B cell (primary cell): ENCODE results near the gene UBE2J1. TPM values are rescaled to one million over a fixed set of nuclear protein-coding genes. Genes with fewer than 3 reads are reported as not detected.

ENCODE experiments used
- ATAC-seq: fragments of 200-7000 bp; cut with Tn5 transposase; one replicate; pipeline ENCODE4 v1.10.0; 2021; ENCODE audit warnings: low read depth, mild to moderate bottlenecking, moderate number of reproducible peaks, moderate library complexity
- CTCF ChIA-PET: fragments of 350-600 bp; sonication (Branson Sonifier 250); formaldehyde crosslinking; loops from one replicate; lab custom pipeline; 2021; ENCODE audit warnings: antibody characterized with exemption, inconsistent platforms; lab: Charles Lee
- POLR2A ChIA-PET: fragments of 350-600 bp; sonication (Branson Sonifier 250); formaldehyde crosslinking; loops from one replicate; lab custom pipeline; 2021; ENCODE audit warnings: antibody characterized with exemption; lab: Charles Lee
- DNase-seq: peaks from one replicate; pipeline ENCODE4 v3.0.0; 2013
- H2AFZ ChIP-seq: 2 replicates; pipeline ENCODE4 v1.6.1; 2012; ENCODE audit warnings: mild to moderate bottlenecking, low read depth, low read length; ENCODE audit not compliant: insufficient read depth, poor library complexity, severe bottlenecking
- H3K27ac ChIP-seq, 2 donors: 1 replicate in 1 of 2; 2 replicates in 1 of 2; pipeline ENCODE4 v1.5.1; 2012 to 2013; ENCODE audit warnings: low read length in 2 of 2, mild to moderate bottlenecking in 2 of 2, moderate library complexity in 1 of 2
- H3K27me3 ChIP-seq, 4 experiments: fragments of 200-600 bp in 1 of 4; sonication (generic) in 1 of 4; replicated peaks in 1 of 4; 1 replicate in 2 of 4; 2 replicates in 2 of 4; pipeline versions ENCODE4 v1.6.1 to v1.7.0; 2013 to 2016; ENCODE audit warnings: low read length in 3 of 4, mild to moderate bottlenecking in 2 of 4, mixed read lengths in 1 of 4, moderate library complexity in 1 of 4; ENCODE audit not compliant: insufficient read depth in 4 of 4, control insufficient read depth in 3 of 4; ENCODE audit errors: control extremely low read depth in 1 of 4
- H3K36me3 ChIP-seq, 2 experiments: replicated peaks in 1 of 2; 1 replicate in 1 of 2; 2 replicates in 1 of 2; pipeline versions ENCODE4 v1.6.1 to v1.7.1; 2013; ENCODE audit warnings: low read length in 1 of 2; ENCODE audit not compliant: insufficient read depth in 2 of 2, control insufficient read depth in 1 of 2; ENCODE audit errors: control extremely low read depth in 1 of 2, extremely low read depth in 1 of 2
- H3K4me1 ChIP-seq, 2 donors: fragments of 200-600 bp in 1 of 2; sonication (generic) in 1 of 2; 1 replicate in 1 of 2; 2 replicates in 1 of 2; pipeline versions ENCODE4 v1.5.1 to v1.6.1; 2013 to 2017; ENCODE audit warnings: low read length in 2 of 2; ENCODE audit not compliant: control insufficient read depth in 2 of 2, insufficient read depth in 2 of 2
- H3K4me2 ChIP-seq: replicated peaks from 2 replicates; pipeline ENCODE3; 2012; ENCODE audit warnings: mild to moderate bottlenecking, low read depth, low read length; ENCODE audit not compliant: poor library complexity, severe bottlenecking
- H3K4me3 ChIP-seq, 5 experiments: fragments of 200-600 bp in 1 of 5; sonication (generic) in 1 of 5; 1 replicate in 3 of 5; 2 replicates in 2 of 5; pipeline versions ENCODE4 v1.5.1 to v1.7.0; 2011 to 2016; ENCODE audit warnings: low read length in 4 of 5, mild to moderate bottlenecking in 4 of 5, low read depth in 2 of 5, control low read depth in 1 of 5, moderate library complexity in 1 of 5; ENCODE audit not compliant: insufficient read depth in 1 of 5; ENCODE audit errors: control extremely low read depth in 1 of 5, extremely low read depth in 1 of 5
- H3K79me2 ChIP-seq: fragments of 200-600 bp; sonication (generic); one replicate; pipeline ENCODE4 v1.6.0; 2016; ENCODE audit warnings: low read length; ENCODE audit not compliant: control insufficient read depth, insufficient read depth
- H3K9ac ChIP-seq: fragments of 200-600 bp; sonication (generic); 2 replicates; pipeline ENCODE4 v1.6.1; 2017; ENCODE audit warnings: mild to moderate bottlenecking, low read length, moderate library complexity
- H3K9me3 ChIP-seq, 3 donors: one replicate each; pipeline versions ENCODE4 v1.6.1 to v1.7.1; 2013; ENCODE audit warnings: low read length in 2 of 3; ENCODE audit not compliant: control insufficient read depth in 2 of 3, insufficient read depth in 1 of 3; ENCODE audit errors: control extremely low read depth in 1 of 3
- H4K20me1 ChIP-seq: 2 replicates; pipeline ENCODE4 v1.6.0; 2012; ENCODE audit warnings: mild to moderate bottlenecking, low read length; ENCODE audit not compliant: insufficient read depth, control insufficient read depth, poor library complexity, severe bottlenecking
- H3K27ac Mint-ChIP-seq: one replicate; pipeline ENCODE4 v1.8.0; 2021; ENCODE audit warnings: mixed read lengths
- H3K27me3 Mint-ChIP-seq: one replicate; pipeline ENCODE4 v1.8.0; 2021; ENCODE audit warnings: mixed read lengths
- H3K4me1 Mint-ChIP-seq: one replicate; pipeline ENCODE4 v1.8.0; 2021; ENCODE audit warnings: mixed read lengths
- H3K4me3 Mint-ChIP-seq: one replicate; pipeline ENCODE4 v1.8.0; 2021; ENCODE audit warnings: mixed read lengths
- H3K9me3 Mint-ChIP-seq: one replicate; pipeline ENCODE4 v1.8.0; 2022; ENCODE audit warnings: mixed read lengths; ENCODE audit not compliant: insufficient read depth
- EZH2 ChIP-seq: IDR thresholded peaks from 2 replicates; pipeline ENCODE4 v1.6.1; 2012; ENCODE audit warnings: borderline replicate concordance, low read depth, mild to moderate bottlenecking, moderate library complexity, low read length; ENCODE audit not compliant: insufficient read depth, poor library complexity, severe bottlenecking
- WGBS: methylation state at CpG from one replicate; pipeline ENCODE4 v1.1.5; 2013; ENCODE audit warnings: missing lambda C conversion rate; ENCODE audit not compliant: insufficient coverage; 5-methylcytosine and 5-hydroxymethylcytosine counted together
- intact Hi-C: fragments of 100-400 bp; cut with micrococcal nuclease; formaldehyde crosslinking; loops from one replicate; pipeline ENCODE4 v1.10.0; 2022
- polyA plus RNA-seq: library from polyadenylated mRNA; depleted of rRNA; stranded (reverse); fragments of >200 nt; gene quantifications from 2 replicates; pipeline ENCODE4 v1.2.3, GENCODE V29; 2012
- total RNA-seq, 2 donors: library from RNA; stranded (reverse); fragments of 120-200 nt in 1 of 2; gene quantifications; 1 replicate in 1 of 2; 2 replicates in 1 of 2; pipeline versions ENCODE4 v1.2.3 to v1.2.4, GENCODE V29; 2013 to 2022
- TF ChIP-seq, protein P1 (sequence below): fragments of 200-600 bp; IDR thresholded peaks from one replicate; pipeline ENCODE4 v1.8.0; 2022; ENCODE audit warnings: antibody characterized with exemption, mild to moderate bottlenecking

The UBE2J1 gene
- total and polyA plus RNA-seq, 2 donors (not counting 1 experiment from before 2014, with no cell fraction given), result 31.1 to 55.6 TPM

DNA sequence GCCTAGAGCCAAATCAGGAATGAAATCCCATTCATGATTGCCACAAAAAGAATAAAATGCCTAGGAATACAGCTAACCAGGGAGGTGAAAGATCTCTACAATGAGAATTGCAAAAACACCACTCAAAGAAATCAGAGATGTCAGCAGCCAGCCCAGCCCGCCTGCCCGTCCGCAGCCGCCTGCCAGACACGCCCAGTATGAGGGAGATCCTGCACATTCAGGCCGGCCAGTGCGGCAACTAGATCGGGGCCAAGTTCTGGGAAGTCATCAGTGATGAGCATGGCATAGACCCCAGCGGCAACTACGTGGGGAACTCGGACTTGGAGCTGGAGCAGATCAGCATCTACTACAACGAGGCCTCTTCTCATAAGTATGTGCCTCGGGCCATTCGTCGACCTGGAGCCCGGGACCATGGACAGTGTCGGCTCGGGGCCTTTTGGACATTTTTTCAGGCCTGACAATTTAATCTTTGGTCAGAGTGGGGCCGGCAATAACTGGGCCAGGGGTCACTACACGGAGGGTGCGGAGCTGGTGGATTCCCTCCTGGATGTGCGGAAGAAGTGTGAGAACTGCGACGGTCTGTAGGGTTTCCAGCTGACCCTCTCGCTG is 50.8 kb downstream of the UBE2J1 start:
- TF ChIP-seq, protein P1, sequence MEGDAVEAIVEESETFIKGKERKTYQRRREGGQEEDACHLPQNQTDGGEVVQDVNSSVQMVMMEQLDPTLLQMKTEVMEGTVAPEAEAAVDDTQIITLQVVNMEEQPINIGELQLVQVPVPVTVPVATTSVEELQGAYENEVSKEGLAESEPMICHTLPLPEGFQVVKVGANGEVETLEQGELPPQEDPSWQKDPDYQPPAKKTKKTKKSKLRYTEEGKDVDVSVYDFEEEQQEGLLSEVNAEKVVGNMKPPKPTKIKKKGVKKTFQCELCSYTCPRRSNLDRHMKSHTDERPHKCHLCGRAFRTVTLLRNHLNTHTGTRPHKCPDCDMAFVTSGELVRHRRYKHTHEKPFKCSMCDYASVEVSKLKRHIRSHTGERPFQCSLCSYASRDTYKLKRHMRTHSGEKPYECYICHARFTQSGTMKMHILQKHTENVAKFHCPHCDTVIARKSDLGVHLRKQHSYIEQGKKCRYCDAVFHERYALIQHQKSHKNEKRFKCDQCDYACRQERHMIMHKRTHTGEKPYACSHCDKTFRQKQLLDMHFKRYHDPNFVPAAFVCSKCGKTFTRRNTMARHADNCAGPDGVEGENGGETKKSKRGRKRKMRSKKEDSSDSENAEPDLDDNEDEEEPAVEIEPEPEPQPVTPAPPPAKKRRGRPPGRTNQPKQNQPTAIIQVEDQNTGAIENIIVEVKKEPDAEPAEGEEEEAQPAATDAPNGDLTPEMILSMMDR, result no peak
- no peak for TF ChIP-seq EZH2
- no peak for ATAC-seq
- CTCF ChIA-PET, result no interaction called here
- Histone ChIP-seq H3K4me2 (no peak overlapping the region), H3K4me3 (no peak overlapping the region), H3K27ac (no peak overlapping the region), H3K27me3 (no peaks in the 10 kb centered on the region), H3K9me3 (no peaks in the 10 kb centered on the region), H3K4me1 (peaks cover 7 to 12% of the 10 kb centered on the region in 2 donors), H3K79me2 (no peaks in the 10 kb centered on the region), H2AFZ (no peak overlapping the region), H3K9ac (no peak overlapping the region), H4K20me1 (no peaks in the 10 kb centered on the region), H3K36me3 (no peaks in the 10 kb centered on the region)
- 96% methylated on average over 25 of the region's 25 CpGs for WGBS
- Mint-ChIP-seq H3K4me1 (peaks cover 17% of the 10 kb centered on the region), H3K9me3 (no peaks in the 10 kb centered on the region), H3K4me3 (no peak overlapping the region), H3K27me3 (no peaks in the 10 kb centered on the region), H3K27ac (no peak overlapping the region)
- no peak for DNase-seq
- intact Hi-C loops, result no loop called here
- POLR2A ChIA-PET, result no interaction called here

DNA sequence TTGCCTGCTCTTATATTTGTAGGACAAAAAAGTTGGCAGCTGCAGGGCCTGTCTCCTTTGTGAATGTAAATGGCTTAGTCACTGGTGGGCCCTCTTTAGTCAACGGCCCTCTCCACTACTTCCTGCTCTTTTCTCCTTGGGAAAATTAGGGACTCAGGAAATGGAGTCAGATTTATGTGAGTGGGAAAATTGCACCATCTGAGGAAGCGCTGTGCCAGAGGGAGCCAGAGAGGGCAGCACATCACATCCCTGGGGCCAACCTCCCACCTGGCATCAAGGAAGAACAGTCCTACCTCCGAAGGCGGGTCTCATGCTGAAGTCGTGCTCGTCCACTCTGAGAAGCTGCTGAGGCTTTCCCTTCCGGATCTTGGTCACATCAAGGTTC is 53.1 kb downstream of the UBE2J1 start:
- ATAC-seq, result no peak

More for the DNA sequence above, 53.1 kb downstream of the UBE2J1 start:
- no peak overlapping the region for H3K4me2 ChIP-seq
- no peaks in the 10 kb centered on the region for H3K79me2 ChIP-seq
- H3K27me3 ChIP-seq, result no peaks in the 10 kb centered on the region
- no peak overlapping the region for H3K4me3 ChIP-seq
- H3K27me3 Mint-ChIP-seq, result no peaks in the 10 kb centered on the region
- DNase-seq, result no peak
- no peaks in the 10 kb centered on the region for H3K9me3 Mint-ChIP-seq
- no peak overlapping the region for H3K4me3 Mint-ChIP-seq
- WGBS, result 100% methylated on average over 2 of the region's 7 CpGs
- no peak for TF ChIP-seq EZH2
- TF ChIP-seq, protein P1, result no peak
- intact Hi-C loops, result no loop called here
- H4K20me1 ChIP-seq, result no peaks in the 10 kb centered on the region
- POLR2A ChIA-PET, result no interaction called here
- CTCF ChIA-PET, result interaction anchor here (1.7 kb wide), 1 partner anchor 72 kb away, joined by 8 read pairs; no protein-coding TSS in a partner anchor
- H3K4me1 Mint-ChIP-seq, result peaks cover 17% of the 10 kb centered on the region
- no peak overlapping the region for H3K27ac ChIP-seq
- no peak overlapping the region for H3K9ac ChIP-seq
- peaks cover 7 to 12% of the 10 kb centered on the region in 2 donors for H3K4me1 ChIP-seq
- H3K27ac Mint-ChIP-seq, result no peak overlapping the region
- H3K36me3 ChIP-seq, result no peaks in the 10 kb centered on the region
- no peak overlapping the region for H2AFZ ChIP-seq
- H3K9me3 ChIP-seq, result no peaks in the 10 kb centered on the region
